CD4-positive, alpha-beta T cell treated with Interleukin-15 for 1 hour (primary cell): ENCODE results near the gene CTSO.
"Not testable (repeated sequence)": the region's sequence is repeated elsewhere in the genome, so short reads cannot be mapped to it uniquely, and the experiment has no call there.

Source experiments
- DNase-seq: peaks from one replicate; pipeline ENCODE4 v3.0.0-alpha.2; 2020

The CTSO gene

GRCh38 chr4:155904331-155904730, 49.3 kb downstream of the CTSO start:
- DNase-seq: no peak

GRCh38 chr4:155903453-155903852, 50.2 kb downstream of the CTSO start, which contains the start of gene TDO2:
TSS of gene TDO2 (plus strand) at chr4:155903696. CDS start at chr4:155903759, 63 bp downstream.
- DNase-seq: no peak

DNA sequence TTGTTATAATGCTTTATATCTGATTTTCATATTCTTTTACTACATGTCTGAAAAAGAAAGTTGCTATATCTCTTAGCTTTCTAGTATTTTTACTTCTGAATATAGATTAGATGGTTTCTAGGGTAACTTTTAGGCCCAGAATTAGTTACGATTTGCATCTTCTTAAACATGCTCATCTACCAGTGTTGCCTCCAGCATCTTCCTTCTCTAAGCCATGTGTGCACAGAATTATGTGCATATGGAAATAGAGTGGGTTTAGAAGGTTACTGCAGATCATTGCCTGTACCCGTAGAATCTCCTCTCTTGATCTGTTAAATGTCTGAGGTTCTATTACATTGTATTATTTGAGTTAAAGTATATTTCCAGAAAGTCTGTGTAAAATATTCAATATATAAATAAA, 52.7 kb downstream of the CTSO start:
- no peak for DNase-seq

- no peak for DNase-seq
These were observed 53.3 kb downstream of the CTSO start for GRCh38 chr4:155900381-155900780.

DNA sequence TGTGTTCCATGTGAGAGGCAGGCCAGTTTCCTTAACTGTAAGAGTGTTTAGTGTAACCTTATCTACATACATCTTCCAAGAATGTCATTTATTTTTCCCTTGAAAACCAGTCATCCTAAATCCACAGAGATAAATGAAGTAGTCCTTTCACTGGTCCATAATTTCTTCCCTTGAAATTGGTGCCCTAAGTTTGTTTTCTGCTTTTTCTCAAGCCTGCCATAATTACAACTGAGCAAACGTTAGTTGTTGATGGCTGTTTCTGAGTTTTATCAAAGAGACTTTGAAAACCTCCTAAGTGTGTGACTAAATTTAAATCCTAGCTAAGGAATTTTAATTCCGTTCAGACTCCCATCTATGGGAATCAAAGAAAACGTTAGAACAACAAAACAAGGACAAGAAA, 53.8 kb downstream of the CTSO start:
- DNase-seq: no peak

GRCh38 chr4:155898371-155898770, 55.3 kb downstream of the CTSO start:
- DNase-seq: not testable (repeated sequence)

DNA sequence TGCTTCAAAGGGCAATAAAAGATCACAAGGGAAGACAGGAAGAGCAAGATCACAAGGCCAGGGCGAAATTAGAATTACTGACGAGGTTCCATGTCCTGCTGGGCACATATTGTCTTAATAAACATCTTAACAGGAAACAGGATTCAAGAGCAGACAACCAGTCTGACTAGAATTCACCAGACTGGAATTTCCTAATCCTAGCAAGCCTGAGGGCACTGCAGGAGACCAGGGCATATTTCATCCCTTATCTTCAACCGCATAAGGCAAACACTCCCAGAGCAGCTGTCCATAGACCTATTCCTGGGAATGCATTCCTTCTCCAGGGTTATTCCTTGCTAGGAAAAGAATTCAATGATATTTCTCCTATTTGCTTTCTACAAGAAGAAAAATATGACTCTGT, 62.6 kb downstream of the CTSO start:
- no peak for DNase-seq

DNA sequence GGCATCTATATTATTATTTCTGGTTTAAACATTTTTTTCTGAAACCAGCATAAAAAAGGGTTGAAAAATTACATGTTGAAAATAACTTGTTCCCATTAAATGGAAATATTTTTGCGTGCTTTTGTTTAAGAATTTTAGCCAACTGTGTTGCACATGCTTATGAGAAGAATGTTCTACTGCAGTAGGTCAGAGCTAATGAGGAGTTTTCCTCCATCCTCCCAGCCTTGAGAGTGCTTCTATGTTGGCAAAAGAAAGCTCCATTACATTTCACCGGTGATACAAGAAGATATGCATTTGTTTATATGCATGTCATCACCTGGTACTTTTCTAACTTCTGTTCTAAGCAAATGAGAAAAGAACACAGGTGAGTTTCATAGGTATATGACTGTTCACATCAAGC, 63.7 kb downstream of the CTSO start:
- no peak for DNase-seq

DNA sequence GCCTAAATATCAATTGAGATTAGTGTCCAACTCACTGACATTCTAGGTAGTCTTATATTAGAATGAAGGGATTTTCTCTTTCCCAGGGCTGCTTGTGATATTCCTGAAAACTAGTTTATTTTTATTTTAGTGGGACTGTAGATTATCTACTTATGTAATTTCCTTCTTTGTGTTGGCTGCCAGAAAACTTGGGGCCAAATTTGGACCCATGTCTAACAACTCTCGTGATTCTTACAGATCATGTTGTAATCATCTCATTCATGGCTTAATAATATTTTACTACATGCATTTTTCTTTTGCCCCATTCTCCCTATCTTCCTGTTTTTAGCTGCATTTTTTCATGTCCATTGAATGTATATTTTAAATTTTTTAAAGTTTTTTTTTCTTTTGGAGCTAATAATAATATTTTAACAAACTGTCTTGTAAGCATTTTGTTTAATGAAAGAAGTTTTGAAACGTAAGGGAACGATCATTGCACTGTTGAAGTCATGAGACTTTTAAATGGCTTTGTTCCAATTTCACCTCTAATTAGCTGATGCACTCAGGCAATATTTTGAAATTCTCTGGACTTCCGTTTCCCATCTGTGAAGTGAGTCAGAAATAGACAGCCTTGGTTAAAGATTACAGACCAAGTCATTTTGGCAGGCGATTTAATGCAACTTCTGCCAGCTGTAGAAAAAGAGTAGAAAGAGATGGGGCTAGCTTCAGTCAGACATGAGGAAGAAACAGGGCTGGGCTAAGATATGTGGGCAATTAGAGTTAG, 64.5 kb downstream of the CTSO start:
- DNase-seq: no peak

- no peak for DNase-seq
These were observed 65.7 kb downstream of the CTSO start for GRCh38 chr4:155887847-155888570.

- no peak for DNase-seq
These were observed 66.6 kb downstream of the CTSO start for GRCh38 chr4:155887045-155887444.

DNA sequence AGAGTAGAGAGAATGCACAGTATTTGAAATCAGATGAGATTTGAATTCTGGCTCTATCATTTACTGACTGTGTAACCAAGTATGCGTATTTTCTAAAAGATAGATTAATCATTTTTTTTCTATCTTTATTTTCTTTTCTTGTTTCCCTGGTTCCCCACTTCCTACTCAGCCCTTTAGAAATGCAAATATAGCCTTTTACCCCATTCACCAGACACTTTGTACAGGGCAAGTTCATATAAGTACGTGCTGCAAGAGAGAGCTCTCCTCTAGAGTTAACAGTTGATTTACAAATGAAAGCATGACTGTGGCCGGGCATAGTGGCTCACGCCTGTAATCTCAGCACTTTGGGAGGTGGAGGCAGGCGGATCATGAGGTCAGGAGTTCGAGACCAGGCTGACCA, 68.0 kb downstream of the CTSO start:
- DNase-seq: no peak

- DNase-seq: no peak
These were observed 69.8 kb downstream of the CTSO start for GRCh38 chr4:155883895-155884294.

- no peak for DNase-seq
These were observed 72.1 kb downstream of the CTSO start for GRCh38 chr4:155881555-155881954.

- no peak for DNase-seq
These were observed 73.9 kb downstream of the CTSO start for GRCh38 chr4:155879767-155880166.

DNA sequence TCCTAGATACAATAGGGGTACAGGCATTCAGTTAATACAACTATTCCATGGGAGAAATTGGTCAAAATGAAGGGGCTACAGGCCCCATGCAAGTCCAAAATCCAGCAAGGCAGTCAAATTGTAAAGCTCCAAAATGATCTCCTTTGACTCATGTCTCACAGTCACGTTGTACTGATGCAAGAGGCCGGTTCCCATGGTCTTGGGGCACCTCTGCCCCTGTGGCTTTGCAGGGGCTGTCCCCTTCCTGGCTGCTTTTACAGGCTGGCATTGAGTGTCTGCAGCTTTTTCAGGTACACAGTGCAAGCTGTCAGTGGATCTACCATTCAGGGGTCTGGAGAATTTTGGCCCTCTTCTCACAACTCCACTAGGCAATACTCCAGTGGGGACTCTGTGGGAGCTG, 75.1 kb downstream of the CTSO start:
- no peak for DNase-seq

GRCh38 chr4:155877971-155878370, 75.7 kb downstream of the CTSO start:
- DNase-seq: no peak

DNA sequence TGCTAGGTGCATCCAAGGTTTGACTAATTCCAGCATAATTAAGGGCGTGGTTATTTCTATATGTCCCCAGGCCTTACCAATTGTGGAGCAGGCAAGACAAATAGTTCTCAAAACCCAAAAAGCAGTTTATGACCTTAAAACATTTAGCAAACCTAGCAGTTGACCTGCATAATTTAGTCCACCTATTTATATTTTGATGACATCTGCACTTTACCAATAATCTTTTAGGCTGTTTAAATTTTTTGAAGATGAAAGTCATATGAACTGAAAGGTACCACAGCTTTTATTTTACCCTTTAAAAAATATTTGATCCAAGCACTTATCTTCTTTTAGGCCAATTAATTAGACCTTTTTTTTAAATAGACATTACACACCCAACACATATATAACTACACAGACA, 77.8 kb downstream of the CTSO start:
- DNase-seq: no peak
